ENCODE results near the gene SPOP.

SPOP gene

GRCh38 chr17:49574323-49574781, 103.5 kb downstream of the SPOP start:
- Histone ChIP-seq H3K9me3 (ENCODE audit: insufficient read depth, low read length, severe bottlenecking) (no peaks in the 10 kb centered on the region), H3K36me3 (ENCODE audit: insufficient read depth, low read length) (no peaks in the 10 kb centered on the region), H4K20me1 (ENCODE audit: insufficient read depth, low read length) (no peaks in the 10 kb centered on the region), H3K27ac (ENCODE audit: low read length) (no peak overlapping the region), H2AFZ (ENCODE audit: low read depth, low read length) (no peak overlapping the region), H3K4me1 (ENCODE audit: insufficient read depth, low read length) (peaks cover 11% of the 10 kb centered on the region), H3K27me3 (ENCODE audit: insufficient read depth, low read length, poor library complexity) (peaks cover 46% of the 10 kb centered on the region), H3K9ac (ENCODE audit: low read depth, low read length) (no peak overlapping the region), H3K4me2 (ENCODE audit: insufficient read depth, low read length) (no peak overlapping the region), H3K79me2 (ENCODE audit: insufficient read depth, low read length) (no peaks in the 10 kb centered on the region), H3K4me3 (ENCODE audit: low read depth in 1 of 2, low read length in 2 of 2) (no peak overlapping the region)
- no peak for TF ChIP-seq EZH2 (IDR thresholded peaks at IDR 0.05; ENCODE audit: borderline replicate concordance, low read depth, low read length, severe bottlenecking)
- TF ChIP-seq, protein P1, sequence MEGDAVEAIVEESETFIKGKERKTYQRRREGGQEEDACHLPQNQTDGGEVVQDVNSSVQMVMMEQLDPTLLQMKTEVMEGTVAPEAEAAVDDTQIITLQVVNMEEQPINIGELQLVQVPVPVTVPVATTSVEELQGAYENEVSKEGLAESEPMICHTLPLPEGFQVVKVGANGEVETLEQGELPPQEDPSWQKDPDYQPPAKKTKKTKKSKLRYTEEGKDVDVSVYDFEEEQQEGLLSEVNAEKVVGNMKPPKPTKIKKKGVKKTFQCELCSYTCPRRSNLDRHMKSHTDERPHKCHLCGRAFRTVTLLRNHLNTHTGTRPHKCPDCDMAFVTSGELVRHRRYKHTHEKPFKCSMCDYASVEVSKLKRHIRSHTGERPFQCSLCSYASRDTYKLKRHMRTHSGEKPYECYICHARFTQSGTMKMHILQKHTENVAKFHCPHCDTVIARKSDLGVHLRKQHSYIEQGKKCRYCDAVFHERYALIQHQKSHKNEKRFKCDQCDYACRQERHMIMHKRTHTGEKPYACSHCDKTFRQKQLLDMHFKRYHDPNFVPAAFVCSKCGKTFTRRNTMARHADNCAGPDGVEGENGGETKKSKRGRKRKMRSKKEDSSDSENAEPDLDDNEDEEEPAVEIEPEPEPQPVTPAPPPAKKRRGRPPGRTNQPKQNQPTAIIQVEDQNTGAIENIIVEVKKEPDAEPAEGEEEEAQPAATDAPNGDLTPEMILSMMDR (IDR thresholded peaks at IDR 0.05; ENCODE audit: borderline replicate concordance, extremely low read depth, low read length, poor library complexity, severe bottlenecking): no peak
- ATAC-seq (ENCODE audit: insufficient read depth, low read depth) (no peak), DNase-seq (no peak)

- Histone ChIP-seq H3K4me2 (ENCODE audit: insufficient read depth, low read length) (no peak overlapping the region), H3K4me1 (ENCODE audit: insufficient read depth, low read length) (peaks cover 11% of the 10 kb centered on the region), H3K27ac (ENCODE audit: low read length) (no peak overlapping the region), H3K9ac (ENCODE audit: low read depth, low read length) (no peak overlapping the region), H3K79me2 (ENCODE audit: insufficient read depth, low read length) (no peaks in the 10 kb centered on the region), H3K9me3 (ENCODE audit: insufficient read depth, low read length, severe bottlenecking) (no peaks in the 10 kb centered on the region), H4K20me1 (ENCODE audit: insufficient read depth, low read length) (no peaks in the 10 kb centered on the region), H3K4me3 (ENCODE audit: low read depth in 1 of 2, low read length in 2 of 2) (no peak overlapping the region), H3K27me3 (ENCODE audit: insufficient read depth, low read length, poor library complexity) (peaks cover 46% of the 10 kb centered on the region), H2AFZ (ENCODE audit: low read depth, low read length) (no peak overlapping the region), H3K36me3 (ENCODE audit: insufficient read depth, low read length) (no peaks in the 10 kb centered on the region)
- DNase-seq: no peak
- no peak for ATAC-seq (ENCODE audit: insufficient read depth, low read depth)
- TF ChIP-seq, protein P1 (IDR thresholded peaks at IDR 0.05; ENCODE audit: borderline replicate concordance, extremely low read depth, low read length, poor library complexity, severe bottlenecking): no peak
These were observed 104.2 kb downstream of the SPOP start for GRCh38 chr17:49573510-49574322.

DNA sequence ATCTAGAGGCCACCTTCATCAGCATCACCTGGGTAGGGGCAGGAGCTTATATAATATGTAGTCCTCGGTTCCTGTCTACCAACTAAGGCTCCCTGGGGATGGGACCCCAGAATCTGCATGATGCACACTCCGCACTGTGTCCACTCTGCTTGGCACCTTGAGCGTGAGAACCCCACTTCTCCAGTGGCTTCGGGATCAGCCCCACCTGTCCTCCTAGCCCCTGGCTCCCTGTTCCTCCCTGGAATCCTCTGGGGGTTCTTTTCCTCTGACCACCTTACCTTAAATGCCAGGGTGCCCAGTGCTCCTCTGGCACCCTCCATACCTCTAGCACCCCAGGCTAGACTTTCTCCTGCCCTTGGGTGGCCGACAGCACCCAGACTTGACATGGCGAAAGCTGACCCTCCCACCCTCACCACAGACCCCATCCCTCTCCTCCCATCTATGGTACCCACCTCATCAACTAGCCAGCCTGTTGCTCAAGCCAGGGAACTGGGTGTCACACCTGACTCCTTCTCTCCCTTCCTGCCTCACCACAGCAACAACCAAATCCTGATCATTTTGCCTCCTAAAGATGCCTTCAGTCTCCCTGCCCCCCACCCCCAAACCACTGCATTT, 105.0 kb downstream of the SPOP start:
- Histone ChIP-seq H3K9ac (ENCODE audit: low read depth, low read length) (no peak overlapping the region), H3K27me3 (ENCODE audit: insufficient read depth, low read length, poor library complexity) (peaks cover 46% of the 10 kb centered on the region), H3K27ac (ENCODE audit: low read length) (no peak overlapping the region), H3K9me3 (ENCODE audit: insufficient read depth, low read length, severe bottlenecking) (no peaks in the 10 kb centered on the region), H3K79me2 (ENCODE audit: insufficient read depth, low read length) (no peaks in the 10 kb centered on the region), H3K4me2 (ENCODE audit: insufficient read depth, low read length) (no peak overlapping the region), H3K4me1 (ENCODE audit: insufficient read depth, low read length) (peaks cover 14% of the 10 kb centered on the region), H4K20me1 (ENCODE audit: insufficient read depth, low read length) (no peaks in the 10 kb centered on the region), H3K36me3 (ENCODE audit: insufficient read depth, low read length) (no peaks in the 10 kb centered on the region), H2AFZ (ENCODE audit: low read depth, low read length) (no peak overlapping the region), H3K4me3 (ENCODE audit: low read depth in 1 of 2, low read length in 2 of 2) (no peak overlapping the region)
- TF ChIP-seq, protein P1 (IDR thresholded peaks at IDR 0.05; ENCODE audit: borderline replicate concordance, extremely low read depth, low read length, poor library complexity, severe bottlenecking): no peak
- TF ChIP-seq EZH2 (IDR thresholded peaks at IDR 0.05; ENCODE audit: borderline replicate concordance, low read depth, low read length, severe bottlenecking): no peak
- no peak for DNase-seq
- ATAC-seq (ENCODE audit: insufficient read depth, low read depth): no peak
